Amygdala (tissue), 56 donors: ENCODE data around the gene CHCHD6.
A peak's percentile ranks its signal among the peaks of the same experiment; 100 is the strongest.

Source experiments
- DNase-seq, 56 donors: peaks; one replicate each; lab custom pipeline; 2025; lab: John Stamatoyannopoulos, UW

CHCHD6 gene

DNA sequence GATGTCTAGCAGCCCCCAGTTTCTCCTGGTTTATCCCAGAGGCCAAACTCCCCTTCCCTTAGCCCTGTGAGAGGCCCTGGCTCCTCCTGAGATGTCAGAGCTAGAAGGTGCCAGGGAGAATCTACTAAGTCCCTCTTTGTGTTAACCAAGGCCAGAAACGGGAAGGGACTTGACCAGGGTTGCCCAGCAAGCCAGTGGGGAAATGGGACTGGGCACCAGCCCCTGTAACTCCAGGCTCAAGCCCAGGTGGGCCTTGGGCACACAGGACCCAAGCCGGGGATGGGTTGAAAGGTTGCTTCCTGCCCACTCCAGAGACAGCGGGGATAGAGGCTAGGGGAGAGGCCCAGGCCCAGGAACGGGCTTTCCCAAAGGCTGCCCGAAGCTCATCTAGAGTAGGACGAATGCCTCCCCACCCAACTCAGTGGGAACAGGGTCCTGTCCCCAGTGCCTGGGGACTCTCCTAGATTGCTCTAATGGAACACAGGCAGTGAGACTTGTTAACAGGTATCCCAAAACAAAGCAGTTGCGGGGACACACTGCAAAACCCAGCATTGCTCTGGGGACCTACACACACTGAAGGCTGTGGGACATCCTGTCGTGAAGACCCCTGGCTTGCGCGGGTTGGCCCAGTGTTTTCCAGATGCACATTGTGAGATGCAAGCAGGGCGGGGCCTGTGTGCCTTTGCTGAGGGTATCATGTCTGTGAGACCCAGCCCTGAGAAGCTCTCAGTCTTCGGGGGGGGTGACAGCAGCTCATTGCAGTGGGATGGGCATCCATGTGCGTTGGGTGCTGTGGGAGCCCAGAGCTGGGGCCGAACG is 36.2 kb upstream of the CHCHD6 start:
- DNase-seq: no peak

DNA sequence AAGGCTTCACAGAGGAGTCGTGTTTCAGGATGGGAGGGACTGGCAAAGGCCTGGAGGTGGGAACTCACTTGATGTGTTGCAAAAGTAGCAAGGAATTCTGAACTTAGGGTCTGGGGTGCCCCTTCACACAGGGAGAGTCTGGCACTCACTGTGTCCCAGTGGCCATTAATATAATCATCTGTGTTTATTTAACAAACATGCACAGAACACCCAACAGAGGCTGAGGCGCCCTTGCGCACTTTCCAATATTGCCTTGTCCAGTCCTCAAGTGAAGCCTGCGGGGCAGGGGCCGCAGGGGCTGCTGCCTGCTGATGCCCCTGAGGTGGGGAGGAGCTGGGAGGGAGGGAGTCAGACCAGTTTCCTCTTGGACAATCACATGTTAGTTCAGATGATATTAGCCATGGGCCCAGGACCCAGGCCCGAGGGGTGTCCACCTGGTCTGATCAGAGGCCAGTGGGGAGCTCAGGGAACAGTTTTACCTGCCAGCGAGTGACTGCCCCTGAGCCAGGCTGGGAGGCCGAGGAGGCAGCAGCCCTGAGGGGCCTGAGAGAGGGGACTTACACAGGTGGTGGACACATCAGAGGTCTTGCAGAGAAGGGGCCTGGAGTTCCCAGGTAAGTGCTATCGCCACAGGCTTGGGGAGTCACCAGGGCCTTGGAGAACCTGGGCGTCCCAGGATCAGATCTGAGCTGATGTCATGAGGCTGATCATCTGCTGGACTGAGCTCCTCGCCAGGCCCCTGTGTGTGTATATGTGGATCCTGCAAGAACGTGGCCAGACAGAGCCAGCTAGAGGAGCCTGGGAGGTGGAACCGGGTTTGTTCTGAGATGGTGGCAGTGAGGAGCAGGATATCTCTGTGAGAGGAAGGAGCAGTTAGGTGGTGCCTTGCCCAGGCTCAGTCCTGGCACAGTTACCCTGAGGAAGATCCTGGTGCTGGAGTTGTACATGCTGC is 35.3 kb upstream of the CHCHD6 start:
- DNase-seq: no peak

DNA sequence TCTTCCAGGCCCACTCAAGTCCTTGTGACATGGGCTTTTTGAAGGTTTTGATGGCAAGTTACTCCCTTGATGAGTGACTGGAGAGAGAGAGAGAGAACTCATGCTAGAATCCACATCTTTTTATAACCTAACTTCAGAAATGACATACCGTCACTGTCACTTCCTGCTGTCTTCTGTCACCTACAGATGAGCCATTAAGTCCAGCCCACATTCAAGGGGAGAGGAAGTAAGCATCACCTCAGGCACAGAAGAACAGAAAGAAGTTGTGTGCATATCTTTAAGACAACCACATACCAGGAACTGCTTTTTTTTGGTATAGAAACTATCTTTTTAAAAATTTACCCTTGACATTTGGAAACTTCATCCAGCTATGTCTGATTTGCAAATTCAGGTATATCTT is 32.5 kb upstream of the CHCHD6 start:
- DNase-seq: no peak

DNA sequence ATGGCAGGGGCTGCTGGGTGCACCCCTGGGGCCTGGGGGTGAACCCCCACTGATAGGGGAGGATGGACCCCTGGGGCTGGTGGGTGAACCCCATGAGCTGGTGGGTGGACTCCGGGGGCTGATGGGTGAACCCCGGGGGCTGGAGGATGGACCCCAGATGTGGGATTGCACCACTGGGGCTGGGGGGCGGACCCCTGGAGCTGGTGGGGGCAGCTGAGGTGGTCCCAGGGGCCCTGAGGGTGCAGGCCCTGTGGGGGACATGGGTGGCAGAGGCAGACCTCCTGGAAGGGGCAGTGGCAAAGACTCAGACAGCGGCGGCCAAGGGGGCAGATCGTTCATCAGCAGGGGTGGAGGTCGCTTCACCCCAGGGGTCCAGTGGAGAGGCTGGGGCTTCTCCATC is 31.7 kb upstream of the CHCHD6 start:
- DNase-seq: no peak

DNA sequence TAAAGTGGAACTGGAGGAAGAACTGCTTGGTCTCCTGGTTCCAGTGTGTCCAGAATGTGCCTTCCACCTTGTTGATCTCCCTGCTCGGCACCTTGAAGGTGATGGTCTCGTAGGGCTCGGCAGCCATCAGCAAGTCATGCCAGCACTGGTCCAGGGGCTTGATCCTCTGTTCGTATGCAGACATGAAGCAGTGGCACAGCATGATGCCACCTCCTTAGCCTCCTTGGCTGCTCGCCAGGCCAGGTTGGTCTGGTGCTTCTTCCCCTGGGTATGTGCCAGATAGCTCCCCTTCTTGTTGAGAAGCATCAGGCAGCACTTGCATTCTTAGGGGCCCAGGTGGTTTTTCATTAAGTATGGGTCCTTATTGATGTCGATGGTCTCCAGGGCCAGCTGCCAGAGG is 31.3 kb upstream of the CHCHD6 start:
- DNase-seq: no peak

DNA sequence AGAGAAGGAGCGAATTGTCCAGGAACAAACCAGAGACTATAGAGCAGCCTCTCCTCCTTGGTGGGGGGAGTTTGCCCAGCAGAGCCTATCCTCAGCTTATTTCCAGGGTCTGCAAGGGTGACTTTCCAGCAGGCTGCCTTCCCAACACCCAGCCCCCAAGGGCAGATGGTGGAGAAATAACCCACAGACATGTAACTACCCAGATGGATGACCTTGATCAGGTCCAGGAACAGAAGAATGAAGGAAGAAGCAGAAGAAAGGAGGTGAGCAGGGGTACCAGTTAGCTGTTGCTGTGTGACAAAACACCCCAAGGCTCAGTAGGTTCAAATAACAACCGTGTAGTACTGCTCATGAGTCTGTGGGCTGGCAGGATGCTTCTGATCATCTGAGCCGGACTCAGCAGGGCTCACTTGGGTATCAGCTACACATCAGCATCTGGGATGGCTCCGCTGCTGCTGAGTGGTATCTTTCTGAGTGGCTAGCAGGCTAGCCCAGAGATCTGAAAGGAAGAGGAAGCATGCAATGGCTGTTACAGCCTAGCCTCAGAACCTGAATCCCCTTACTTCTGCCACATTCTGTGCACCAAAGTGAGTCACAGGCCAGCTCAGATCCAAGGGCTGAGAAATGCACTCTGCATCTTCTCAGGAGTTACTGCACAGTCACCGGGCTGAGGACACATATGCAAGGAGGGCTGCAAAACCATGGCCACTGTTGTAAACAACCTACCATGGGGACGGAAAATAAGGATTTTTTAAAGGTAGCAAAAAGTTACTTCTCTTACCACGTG is 26.9 kb upstream of the CHCHD6 start:
- DNase-seq: no peak

DNA sequence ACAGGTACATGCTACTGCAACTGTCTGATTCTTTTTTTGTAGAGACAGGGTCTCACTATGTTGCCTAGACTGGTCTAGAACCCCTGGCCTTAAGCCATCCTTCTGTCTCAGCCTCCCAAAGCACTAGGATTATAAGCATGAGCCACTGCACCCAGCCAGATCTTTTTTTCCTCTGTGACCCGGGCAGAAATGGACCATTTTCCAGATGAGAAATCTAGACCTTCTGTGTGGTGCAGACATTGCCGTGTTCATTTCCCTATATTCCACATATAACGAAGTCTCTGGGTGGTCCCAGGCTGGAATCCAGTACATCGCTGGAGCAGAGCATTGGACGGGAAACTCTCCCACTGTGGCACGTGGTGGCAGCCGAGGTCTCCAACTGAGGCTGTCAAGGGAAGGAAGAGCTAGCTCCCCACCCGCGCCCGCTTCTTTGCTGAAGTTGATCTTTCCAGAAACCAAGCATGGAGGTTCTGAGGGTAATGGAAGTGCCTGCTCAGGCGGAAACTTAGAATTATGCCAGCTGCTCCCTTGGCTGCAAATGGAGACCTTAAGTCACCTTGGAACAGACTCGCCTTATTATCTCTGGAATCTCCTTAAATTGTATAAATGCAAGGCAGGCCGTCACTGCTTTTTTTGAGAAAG is 26.1 kb upstream of the CHCHD6 start:
- DNase-seq: no peak

DNA sequence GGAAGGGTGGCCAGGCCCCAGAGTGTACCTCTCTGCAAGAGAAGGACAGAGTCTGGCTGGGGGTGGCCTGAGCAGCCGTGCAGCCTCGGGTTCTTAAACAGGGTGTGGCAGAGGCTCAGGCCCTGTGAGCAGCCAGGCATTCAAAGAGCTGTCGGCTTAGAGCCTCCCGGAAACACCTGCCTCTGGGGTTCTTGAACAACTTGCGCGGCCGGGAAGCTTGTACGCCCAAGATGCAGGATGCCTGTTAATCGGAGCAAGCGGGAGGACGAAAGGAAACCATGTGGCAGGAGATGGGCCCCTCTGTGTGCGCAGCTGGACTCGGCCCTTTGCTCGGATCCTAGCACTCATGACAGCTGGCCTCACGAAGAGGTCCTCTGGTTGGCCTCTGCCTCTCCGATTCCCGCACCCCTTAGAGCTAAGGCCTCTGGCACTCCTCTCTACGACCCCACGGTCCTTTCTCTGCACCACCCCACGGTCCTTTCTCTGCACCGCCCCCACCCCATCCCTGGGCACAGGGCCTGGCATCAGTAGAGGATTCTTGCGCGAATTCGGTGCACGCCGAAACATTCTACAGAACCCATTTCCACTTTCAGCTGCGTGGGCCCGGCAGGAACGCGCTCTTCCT is 25.2 kb upstream of the CHCHD6 start:
- DNase-seq: no peak

DNA sequence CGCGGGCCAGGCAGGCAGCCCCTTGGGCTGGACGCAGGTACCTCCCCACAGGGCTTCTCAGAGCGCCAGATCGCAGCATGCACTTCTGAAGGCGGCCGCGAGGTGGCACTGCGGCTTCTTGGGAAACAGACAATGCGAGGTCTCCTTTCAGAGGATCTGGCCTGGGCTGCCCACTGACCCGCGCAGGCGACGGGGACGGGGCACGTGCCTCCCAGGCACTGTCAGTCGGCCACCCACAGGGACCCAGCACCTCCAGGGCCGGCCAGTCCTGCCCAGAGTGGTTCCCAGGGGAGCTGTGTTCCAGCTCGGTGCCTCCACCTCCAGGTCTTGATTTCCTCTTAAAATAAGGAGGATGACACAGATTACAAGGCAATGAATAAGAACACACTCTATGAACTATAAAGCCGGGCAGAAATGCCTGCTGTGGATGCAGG is 24.7 kb upstream of the CHCHD6 start:
- DNase-seq: peak in 52 of 56 donors; percentile 10 to 89 (median 60)

DNA sequence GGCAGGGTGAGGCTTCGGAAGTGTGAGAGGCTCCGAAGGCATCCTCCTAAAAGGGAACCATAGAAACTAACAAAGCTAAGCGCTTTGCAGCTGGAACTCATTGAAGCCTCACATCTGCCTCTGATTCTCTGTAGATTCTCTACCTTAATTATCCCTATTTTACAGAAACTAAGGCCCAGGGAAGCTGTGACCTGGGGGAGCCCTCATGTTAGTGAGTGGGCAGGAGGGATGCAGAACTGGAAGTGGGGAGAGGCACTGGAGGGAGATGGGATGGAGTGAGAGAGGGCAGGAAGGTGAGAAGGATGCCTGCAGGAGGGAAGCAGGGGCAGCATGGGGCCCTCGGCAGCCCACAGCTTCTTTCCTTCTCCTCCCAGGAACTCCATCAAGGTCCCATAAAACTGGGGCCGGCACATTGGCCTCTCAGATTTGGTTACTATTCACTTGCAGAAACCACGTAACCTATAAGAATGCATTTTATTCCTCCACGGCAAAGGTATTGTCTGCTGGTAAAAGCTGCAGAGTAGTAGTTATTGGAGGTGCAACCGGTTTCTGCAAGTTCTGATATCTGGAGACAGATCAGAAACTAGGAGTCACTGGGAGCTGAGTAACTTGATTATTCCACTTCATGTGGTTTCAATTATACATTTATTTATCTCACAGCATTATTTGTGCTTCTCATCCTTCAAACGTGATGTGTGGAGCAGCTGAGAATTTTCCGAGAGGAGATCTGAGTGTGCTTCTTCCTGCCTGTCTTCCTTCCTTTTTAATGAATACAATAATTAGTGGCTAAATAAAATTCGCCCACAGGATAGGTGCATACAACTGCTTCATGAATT is 24.0 kb upstream of the CHCHD6 start:
- no peak for DNase-seq

DNA sequence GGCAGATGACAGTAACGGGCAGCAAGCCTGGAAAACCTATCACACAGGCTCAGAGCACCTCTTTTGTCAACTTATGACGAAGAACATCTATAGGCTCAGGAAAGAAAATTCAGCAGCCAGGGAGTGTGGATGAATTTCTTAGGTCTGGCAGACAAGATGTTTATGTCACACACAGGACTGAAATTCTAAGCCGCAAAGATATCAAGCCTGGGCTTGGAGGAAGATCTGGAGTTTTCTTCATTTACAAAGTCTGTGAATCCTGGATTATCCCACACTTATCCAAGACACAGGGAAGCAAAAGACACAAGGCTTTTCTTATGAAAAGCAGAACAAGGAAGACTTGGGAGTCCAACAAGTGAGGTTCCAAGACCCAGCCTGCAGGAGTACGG is 23.4 kb upstream of the CHCHD6 start:
- no peak for DNase-seq

DNA sequence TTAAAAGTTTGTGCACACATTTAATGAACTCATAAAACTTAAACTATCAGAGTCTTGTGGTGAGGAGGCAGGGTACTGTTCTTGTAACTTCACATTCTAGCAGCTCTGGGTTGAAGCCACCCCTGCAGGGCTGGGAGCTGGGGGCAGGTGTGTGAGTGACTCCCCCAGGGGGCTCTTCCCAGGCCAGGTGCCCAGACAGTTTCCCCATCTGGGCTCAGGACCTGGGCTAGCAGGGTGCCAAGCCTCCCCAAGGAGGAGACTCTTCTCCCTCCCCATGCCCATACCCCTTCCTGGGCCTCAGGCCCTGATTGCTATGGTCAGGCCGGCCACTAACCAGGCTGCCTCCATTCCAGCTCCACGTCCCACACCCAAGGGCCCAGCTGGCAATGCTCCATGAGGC is 22.0 kb upstream of the CHCHD6 start:
- no peak for DNase-seq

DNA sequence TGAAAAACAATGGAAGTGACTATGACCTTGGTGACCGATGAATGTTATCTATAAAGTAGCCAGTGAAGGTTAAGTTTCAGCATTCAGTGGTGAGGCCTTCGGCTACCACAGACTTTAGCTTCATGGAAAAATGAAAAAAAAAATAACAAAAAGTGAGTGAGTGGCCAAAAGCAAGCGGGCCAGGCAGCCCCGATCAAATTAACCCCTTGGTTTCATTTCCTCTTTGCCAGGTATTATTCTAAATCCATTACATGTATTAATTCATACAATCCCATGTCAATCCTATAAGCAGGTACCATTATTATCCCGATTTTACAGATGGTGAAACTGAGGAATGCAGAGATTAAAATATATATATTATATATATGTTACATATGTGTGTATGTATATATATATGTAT is 21.0 kb upstream of the CHCHD6 start:
- DNase-seq: no peak

DNA sequence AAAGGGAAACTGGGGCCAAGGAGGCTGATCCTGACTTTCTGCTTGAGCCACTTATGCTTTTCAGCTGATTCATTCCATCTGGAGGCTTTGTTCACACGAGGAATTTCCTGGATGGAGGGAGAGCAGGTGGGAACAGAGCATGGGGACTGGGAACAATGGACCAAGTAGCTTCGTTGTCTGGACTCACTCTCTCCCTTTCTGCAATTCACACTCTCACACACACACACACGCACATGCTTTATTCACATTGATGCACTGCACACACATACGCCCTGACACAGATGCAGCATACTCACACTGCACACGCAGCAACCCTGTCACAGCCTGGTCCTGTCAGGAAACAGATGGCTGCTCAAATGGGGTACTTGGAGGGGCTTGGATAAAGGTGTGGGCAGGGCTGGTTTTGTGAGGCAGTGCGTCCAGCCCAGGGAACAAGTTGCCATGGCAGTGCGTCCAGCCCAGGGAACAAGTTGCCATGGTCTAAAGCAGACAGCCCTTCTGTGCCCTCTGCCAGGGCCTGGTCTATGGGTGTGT is 19.8 kb upstream of the CHCHD6 start:
- DNase-seq: no peak

DNA sequence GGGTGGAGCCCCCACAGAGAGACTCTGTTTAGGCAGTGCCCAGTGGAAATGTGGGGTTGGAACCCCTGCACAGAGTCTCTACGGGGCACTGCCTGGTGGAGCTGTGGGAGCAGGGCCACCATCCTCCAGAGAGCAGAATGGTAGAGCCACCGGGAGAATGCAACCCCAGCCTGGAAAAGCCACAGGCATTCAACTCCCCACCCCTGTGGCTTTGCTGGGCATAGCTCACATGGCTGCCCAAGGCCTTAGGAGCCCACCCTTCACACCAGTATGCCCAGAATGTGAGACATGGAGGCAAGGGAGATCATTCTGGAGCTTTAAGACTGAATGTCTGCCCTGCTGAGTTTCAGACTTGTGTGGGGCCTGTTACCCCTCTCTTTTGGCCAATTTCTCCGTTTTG is 19.0 kb upstream of the CHCHD6 start:
- DNase-seq: no peak

DNA sequence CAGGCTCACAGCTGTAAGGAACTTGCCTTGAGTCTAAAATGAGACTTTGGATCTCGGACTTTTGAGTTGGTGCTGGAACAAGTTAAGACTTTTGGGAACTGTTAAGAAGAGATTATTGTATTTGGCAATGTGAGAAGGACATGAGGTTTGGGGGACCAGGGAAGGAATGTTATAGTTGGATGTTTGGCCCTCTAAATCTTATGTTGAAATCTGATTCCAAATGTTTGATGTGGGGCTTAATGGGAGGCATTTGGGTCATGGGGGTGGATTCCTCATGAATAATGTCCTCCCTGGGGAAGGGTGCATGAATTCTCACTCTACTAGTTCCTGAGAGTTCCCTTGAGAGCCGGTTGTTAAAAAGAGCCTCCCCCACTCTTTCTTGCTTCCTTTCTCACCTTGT is 18.5 kb upstream of the CHCHD6 start:
- no peak for DNase-seq

DNA sequence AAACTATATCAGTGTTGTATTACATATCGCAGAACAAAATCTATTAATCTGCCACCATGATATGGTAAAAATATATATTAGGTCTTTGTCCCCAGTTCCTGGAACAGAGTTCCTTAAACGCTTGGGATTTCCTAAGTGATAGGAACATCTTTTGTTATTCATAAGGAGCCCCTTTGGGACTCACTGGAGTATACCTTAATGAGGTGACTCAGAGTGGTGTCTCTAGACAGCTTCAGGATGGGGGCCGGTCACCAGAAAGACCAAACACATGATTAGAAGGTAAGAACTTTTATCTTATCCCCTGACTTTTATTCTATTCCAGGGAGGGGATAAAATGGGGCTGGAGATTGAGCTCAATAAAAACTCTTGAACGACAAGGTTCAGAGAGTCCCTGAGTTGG is 12.3 kb upstream of the CHCHD6 start:
- DNase-seq: no peak

DNA sequence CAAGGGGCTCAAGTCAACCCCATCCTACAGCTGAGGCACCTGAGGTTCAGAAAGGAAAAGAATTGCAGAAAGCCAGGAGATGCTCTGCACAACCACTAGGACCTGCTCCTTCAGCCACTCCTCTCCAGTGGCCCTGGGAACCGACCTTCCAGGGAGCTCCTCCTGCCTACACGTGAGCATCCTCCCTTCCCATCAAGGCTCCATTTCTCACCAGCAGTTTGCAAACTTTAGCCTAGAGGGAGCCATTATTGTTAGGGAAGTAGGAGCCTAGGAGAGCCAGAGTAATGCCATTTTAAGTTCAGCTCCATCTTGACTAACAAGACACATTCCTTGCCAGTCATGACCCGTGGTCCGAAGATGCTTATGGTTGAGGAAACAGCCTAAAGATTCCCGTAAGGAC is 11.2 kb upstream of the CHCHD6 start:
- no peak for DNase-seq

DNA sequence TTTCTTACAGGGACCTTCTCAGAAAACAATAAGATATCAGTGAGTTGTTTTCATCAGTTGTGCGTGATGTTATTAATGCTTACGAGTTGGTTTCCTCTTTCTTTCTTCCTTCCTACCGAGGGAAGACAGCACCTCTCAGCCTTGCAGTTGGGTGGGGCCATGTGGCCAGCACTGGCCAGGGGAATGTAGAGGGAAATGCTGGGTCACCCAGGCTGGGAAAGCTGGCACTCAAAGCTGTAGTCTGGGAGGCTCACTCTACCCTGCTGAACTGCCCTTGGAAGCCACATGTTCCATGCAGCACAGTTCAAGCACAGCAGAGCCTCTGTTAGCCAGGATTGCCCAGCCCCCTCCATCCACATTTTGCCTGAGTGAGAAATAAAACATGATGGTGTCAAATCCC is 10.1 kb upstream of the CHCHD6 start:
- no peak for DNase-seq
